Stimulated activated naive CD4-positive, alpha-beta T cell treated with Interleukin-2 at 50 U/mL for 16 hours (primary cell): Measurements from ENCODE around the gene POLN.

Source experiments
- DNase-seq: peaks from one replicate; lab custom pipeline; 2025; lab: John Stamatoyannopoulos, UW

The POLN gene

DNA sequence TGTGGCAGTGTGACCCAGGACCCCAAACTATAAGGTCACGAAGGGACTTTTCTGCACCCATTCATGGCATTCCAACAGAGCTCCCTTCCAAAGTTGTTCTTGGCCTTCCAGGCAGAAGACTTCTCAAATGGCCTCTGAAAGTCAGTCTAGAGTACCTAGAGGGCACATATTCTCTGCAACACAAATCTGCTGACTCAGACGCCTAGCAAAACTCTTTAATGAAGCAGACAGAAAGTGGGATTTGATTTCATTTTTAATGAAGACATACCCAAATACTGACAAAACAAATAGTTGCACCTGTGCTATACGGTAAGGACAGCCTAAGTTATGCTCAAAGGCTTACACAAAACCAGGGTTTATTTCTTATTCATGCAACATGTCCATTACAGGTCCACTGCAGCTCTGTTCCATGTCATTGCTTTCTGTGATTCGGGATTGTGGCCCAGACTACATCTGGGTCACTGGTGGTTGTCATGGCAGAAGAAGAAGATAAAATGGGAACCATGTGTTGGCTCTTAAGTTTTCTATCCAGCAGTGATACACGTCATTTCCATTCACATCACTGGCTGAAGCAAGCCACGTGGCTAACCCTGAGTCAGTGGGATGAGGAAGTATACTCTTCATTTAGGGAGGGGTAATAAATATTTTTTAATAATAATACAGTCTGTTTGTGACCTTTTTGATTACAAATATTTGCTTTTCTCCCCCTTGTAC is 125.1 kb downstream of the POLN start:
- DNase-seq: no peak

DNA sequence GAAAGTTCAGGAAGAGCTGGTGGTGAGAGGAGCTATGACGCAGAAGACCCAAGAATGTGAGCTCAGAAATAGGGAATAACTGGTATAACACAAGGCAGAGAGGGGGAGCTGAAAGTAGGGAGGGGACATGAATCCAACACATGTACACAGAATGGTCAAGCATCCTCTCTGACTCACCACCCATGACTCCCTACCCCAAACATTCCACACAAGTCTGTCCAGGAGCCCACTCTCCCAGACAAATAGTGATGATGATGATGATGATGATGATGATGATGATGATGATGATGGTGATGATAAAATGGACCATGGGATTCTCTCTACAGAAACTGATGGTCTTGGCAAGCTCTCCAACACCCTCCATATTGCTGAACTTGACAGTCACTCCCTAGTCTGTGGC is 136.4 kb downstream of the POLN start:
- no peak for DNase-seq

DNA sequence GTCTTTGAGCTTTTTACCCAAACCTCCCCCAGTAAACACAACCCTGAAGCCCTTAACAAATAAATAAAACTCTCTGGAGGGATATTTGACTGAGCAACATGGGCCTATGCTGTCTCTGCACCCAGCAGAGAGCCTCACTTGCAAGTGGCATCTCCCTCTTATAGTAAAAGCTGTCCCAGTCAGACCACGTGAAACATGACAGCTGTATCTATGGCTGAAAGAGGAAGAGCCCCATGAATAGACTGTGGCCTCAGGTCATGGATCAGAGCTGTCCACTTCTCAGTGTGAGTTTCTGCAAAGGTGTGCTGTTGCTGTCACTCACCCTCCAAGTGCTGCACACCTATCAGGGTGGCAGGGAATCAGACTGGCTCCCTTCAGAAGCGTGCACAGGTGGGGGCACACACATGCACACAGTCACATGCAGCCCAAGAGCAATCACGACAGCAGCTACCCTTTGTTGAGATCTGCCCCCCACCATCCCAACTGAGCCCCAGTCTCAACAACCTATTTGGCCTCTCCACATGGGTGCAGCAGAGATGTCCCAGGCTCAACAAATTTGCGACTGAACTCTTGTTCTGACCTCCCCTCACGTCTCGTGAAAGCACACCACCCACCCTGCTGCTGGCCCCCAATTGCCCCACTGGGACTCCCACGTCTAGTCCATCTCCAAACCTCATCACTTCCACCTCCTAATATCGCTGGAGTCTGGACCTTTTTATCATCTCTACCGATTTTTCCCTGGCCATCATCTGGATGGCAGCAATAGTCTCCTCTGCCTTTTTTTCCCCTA is 137.2 kb downstream of the POLN start:
- no peak for DNase-seq

DNA sequence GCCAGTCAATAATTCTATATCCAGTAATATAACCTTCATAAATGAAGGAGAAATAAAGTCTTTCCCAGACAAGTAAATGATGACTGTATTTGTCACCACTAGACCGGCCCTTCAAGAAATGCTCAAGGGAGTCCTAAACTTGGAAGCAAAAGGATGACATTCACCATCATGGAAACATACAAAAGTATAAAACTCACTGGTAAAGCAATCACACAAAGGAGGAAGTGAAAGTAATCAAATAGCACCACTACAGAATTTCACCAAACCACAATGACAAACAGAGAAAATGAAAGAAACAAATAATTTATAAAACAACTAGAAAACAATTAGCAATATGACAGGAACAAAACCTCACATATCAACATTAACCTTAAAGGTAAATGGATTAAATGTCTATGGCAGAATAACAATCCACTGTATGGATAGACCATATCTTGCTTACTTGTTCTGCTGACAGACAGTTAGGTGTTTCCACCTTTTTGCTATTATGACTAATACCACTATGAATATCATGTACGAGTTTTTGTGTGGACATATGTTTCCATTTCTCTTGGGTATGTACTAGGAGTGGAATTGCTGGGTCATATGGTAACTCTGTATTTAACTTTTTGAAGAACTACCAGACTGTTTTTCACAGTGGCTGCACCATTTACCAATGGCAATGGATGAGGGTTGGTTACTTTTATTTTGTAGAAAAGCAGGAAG is 137.9 kb downstream of the POLN start:
- DNase-seq: no peak

DNA sequence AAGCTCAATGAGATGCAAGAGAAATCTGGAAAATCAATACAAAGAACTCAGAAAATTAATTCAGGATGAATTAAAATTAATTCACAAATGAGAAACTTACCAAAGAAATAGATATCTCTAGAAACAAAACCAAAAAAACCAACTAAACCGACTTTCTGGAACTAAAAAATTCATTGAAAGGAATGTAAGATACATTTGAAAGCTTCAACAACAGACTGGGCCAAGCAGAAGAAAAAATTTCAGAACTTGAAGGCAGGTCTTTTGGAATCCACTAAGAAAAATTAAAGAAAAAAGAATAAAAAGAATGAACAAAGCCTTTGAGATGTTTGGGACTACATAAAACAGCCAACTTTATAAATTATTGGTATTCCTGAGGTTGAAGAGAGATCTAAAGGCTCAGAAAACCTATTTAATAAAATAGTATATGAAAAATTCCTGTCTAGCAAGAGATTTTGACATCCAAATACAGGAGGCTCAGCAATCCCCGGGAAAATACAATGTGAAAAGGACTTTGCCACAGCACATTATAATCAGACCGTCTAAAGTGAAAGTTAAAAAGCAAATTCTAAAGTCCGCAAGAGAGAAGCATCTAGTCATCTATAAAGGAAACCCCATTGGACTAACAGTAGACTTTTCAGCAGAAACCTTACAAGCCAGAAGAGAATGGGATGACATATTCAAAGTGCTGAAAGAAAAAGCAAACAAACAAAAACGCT is 138.6 kb downstream of the POLN start:
- DNase-seq: no peak

DNA sequence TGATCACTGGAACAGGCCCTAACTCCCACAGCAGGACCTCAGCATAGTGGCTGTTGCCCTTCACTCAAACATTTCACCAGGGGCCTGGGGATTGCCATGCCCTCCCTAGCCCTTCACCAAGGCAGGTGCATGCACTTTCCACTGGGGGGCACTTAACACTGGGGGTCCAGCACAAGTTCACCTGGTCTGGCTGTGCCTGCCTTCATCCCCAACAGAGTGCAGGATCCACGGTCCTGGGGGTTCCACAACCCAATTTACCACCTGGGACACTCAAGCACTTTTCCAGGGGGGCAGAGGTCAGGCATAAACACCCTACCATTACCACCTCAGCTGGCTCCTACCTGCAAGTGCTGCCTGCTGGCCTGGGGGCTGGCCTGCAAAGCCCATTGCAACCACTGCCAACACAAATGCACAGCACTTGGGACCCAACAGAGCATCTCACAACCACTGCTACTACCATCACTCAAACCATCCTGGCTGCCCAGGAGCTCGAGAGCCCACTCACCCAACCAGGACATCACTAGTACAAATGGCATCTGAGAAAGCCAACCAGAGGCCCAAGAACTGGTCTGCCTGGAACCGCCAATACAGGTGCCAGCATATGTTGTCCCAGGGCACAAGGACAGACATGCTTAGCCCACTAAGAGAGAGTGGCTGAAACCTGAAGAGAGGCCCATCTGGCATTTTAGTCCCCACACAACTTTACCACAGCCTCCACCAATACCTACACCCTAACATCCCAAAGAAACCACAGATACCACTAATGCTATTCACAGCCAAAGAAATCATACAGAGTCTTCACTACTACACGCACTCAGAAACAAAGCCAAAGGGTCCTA is 139.7 kb downstream of the POLN start:
- no peak for DNase-seq

DNA sequence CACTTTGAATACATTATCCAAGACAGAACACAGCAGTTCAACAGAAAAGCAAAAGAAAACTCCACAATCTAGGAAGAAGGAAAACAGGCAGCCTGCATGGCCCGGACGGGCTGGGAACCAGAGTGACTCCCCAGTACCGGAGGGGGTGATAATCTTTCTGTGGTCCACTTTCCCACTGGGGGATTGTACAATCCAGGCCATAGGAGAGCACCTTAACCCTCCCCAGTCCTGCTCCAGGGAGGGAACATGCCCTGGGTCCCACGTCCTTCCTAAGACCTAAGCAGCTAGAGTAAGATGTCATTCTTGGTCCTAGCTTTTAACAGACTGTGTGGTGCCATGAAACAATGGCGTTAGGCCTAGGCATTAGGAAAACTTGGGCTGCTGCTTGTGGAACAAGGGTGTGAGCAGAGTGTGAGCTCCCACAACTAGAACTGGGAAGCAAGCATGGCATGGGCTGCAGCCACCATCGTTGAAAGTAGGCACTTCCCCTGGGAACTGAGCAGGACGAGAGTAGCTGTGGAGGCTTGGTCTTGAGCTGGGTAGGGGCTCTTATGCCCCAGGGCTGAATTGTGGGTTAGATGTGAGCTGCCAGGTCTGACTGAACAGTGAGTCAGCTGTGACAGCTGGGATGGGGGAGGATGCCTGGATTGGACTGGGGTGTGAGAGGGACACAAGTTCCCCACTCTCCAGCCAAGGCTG is 140.4 kb downstream of the POLN start:
- no peak for DNase-seq

DNA sequence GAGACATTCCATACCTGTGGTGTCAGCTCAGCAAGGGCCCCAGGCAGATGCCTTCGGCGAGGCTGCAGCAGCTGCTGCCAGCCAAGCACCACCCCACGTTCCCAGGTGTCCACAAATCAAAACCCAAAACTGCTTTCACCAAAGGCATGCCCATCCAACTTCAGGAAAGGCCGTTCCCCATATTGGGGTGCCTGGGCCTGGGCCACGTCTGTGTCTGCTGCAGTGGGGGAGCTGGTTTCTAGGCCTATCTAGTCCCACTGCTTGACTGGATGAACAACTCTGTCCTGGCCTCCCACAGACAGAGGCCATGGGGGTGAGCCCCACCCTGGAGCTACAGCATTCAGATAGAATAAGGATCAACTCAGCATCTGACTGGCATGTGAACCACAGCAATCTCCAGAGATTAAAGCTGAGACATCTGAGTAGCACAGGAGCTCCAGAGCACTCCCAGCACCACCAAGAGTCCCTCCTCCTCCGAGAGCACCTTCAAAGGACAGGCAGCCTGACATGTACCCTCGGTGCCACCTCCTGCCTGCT is 145.8 kb downstream of the POLN start:
- DNase-seq: no peak

DNA sequence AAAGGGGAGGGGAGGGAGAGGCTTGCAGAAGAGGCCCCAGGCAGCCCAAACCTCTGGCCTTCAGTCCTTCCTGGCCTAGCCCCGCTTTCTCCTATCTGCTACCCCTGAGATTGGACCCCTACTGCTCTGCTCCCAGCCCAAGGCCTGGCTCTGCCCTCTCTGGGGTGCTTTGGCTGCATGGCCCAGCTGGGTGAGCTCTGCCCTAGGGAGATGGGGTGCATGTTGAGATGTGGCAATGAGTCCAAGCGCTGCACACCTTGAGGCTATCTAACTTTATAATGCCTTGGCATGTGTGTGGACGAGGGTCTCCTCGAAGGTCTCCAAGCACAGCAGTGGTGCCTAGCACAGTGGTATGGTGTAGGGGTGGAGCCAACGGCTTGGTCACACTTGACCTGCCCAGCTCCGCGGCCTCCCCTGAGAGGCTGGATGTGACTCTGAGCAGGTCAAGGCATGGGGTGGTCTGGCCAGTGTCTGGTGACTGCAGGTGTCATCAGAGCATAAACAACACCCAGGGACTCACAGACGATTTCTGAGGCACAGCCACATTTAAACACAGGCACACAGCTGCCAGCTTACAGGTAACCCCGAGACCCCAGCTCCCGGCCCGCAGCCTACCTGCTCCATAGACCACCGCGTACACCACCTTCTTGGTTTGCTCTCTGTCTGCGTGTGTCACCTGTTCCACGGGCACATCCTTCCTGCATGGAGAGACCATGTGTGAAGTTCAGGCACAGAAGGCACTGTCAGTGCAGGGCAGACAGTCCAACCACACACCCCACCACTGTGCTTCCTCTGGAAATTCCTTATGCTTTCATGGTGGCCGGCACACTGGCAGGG is 146.5 kb downstream of the POLN start:
- DNase-seq: no peak

DNA sequence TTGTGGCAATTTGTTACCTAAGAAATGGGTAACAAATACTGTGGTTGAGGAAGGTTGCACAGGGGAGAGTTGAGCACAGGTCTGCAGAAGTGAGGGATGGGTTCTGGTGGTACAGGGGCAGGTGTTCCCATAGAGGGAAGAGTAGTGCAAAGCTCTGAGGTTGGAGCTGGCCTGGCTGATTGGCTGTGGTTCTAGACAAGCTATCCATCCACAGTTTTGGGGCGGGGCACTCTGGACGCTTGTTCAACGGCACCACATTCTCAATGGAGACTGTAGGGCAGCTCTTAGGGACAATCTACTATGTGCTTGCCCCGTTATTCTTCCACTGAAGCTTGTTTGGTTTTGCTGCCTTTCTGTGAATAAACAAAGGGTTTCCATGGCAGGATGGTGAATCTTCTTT is 147.4 kb downstream of the POLN start:
- DNase-seq: no peak

DNA sequence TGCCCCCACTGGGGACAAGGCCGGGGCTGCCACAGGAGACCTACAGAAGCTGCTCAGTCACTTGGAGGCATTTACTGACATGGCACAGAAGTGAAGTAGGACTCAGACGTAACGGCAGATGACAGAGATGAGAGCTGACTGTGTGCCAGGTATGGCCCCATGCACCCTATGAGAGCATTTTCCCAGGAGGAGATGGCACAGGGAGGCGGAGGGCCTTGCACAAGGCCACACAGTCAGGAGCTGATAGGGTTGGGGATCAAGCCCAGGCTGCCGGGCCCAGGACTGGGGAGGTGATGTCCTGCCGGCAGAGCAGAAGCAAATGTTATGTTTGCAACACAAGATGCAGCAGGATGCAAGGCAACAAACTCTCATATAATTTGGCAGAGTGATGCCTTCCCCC is 148.7 kb downstream of the POLN start:
- no peak for DNase-seq

DNA sequence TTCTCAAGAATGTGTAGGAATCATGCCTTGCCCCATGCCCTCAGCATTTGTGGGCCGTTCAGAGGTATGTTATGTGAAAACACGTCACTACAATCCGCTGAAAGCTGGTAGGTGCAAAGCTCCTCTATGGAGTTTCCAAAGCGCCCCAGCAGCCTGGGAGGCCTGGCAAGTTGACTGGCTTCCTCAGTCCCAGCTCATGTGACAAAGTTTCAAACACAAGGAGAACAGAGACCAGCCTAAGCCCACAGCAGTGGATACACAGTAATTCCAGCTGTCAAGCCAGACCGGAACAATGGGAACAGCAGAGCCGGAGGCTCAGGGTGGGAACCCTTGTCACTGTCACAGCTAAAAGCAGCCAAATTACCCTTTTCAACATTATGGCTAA is 149.3 kb downstream of the POLN start:
- DNase-seq: no peak

DNA sequence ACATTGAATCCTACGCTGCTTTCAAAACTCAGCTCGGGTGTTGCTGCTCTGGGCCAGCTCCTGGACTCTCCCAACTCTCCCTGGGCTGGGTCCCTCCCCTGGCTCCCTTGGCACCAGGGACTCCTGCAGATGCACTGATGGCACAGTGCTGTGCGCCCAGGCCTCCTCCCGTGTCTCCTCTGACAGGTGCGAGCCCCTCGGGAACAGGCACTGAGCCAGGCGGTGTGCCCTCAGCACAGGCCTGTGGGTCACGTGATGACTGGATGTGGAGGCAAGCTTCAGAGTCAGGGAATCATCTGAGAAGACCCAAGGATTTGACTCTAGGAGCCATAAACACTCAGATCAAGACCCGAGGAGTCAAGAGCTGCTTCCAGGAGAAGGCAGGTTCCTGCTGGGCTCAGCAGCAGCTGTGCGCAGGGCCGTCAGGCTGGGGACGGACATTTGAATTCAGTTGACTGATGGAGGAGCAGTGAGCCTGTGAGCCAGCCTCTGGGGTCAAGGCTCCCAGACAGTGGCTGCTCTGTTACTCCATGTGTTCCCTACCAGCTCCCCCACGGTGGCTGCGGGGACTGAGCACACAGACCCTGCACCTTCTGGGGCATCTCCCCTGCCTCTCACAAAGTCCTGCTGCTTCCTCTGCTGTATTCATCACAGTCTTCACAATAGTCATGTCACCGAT is 149.8 kb downstream of the POLN start:
- no peak for DNase-seq

DNA sequence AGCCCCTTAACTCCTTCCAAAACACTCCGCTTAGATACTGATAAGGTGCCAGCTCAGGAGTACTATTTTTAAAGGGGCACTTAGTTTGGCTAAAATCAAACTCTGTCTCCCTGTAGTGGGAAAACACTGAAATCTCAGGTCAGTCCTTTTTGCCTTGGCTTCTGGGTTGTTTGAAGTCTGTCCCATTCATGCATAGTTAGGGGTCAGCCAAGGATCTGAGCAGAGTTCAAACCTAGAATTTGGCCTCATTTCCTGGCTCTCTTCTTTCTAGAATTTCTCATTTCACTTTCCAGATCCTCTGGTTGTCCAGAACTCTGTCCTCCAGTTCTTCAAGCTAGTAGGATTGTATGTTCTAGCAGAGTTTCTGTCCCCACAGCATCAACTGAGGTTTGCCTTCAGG is 151.3 kb downstream of the POLN start:
- no peak for DNase-seq

DNA sequence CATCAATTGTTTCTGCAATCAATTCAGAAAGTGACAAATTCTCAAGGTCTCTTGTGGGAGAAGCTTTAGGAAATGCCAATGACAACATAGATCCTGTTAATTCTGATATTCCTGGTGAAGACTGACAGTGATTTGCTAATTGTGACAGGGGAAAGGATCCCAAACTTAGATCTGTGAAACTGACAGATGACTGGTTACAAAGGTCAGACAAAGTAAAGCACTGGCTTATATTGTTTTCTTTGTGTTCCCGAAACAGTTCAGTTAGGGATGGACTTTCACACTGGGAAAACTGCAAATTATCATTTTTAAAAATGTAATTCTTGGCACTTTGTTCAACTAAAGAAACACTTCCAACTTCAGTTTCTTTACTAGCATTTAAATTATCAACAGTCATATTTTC is 152.7 kb downstream of the POLN start:
- DNase-seq: no peak

DNA sequence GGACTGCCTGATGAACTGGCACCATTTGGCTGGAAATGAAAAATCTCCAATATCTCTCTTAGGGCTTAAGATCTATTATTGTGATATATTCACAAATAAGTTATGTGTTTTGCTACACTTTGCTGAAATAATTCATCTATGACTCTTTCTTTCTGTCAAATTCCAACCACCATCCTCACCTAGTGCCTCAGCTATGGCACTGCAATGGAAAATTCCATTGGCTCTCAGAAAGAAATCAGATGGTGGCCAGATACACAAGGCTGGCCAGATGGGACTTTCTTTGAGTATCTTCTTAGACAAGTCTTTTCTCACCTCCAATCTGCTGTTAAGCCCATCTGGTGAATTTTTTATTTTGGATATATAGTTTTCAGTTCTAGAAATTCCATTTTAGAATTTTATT is 154.8 kb downstream of the POLN start:
- DNase-seq: no peak

DNA sequence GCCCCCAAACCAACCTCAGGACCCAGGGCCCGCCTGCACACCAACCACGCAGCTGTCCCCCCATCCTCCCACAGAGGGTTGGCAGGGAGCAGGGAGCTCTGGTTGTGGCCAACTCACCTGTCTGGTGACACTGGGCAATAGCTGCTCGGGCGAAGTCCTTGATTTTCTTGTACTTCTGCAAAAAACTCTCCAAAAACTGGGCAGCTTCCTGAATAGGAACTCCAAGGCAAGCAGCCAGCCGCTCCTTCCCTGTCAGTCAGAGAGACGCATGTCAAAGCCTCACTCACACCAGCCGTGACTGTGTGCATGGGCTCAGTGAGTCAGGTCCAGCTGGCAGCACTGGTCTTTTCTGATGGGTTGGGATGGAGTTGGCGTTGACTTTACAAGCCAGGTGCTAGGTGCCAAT is 156.4 kb downstream of the POLN start:
- DNase-seq: no peak

DNA sequence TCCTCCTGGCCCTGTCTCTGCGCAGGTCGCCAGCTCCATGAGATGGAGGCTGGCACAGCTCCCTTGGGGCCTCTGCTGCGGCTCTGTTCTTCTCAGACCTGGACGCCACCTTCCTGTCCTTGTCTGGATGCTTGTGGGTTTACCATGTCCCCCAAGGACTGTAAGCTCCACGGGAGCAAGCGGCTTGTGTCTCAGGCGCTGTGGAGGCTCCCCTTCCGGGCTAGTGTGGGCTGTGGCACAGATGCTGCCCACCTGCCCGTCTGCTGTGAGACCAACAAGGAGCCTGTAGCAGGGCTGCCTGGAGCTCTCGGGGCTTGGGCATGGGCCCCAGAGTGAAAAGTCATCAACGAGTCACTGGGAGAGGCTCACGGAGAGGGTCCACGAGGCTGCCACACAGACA is 157.6 kb downstream of the POLN start:
- no peak for DNase-seq

DNA sequence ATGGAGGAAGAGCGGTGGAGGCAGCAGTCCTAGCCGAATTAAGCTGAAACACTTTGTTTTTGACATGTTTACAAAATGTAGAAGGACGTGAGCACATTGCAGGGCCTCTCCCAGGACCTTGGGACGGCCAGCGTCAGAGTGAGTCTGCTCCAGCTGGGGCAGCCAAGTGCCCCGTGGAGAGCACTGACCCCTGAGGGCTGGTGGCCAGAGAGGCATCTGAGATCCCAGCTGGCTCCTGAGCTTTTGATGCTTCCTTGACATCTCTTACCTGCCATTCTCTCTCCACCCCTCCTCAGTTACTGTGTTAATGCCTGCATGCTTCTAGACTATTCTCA is 158.1 kb downstream of the POLN start:
- DNase-seq: no peak
